Heart right ventricle (tissue), 16 donors: Measurements from ENCODE around the gene PDE3A. TPM values are rescaled to one million over a fixed set of nuclear protein-coding genes. Genes with fewer than 3 reads are reported as not detected.

Experiments used
- ATAC-seq, 8 donors: fragments of 200-7000 bp; cut with Tn5 transposase; one replicate each; pipeline ENCODE4 v1.9.1; 2020; ENCODE audit warnings: mild to moderate bottlenecking in 8 of 8, moderate library complexity in 8 of 8, moderate number of reproducible peaks in 1 of 8
- DNase-seq, 2 donors: peaks; one replicate each; pipeline ENCODE4 v3.0.0-alpha.2; 2020
- H3K27ac ChIP-seq, 10 donors: fragments of 200-600 bp; sonication (generic) in 2 of 10; one replicate each; pipeline versions ENCODE4 v1.5.0 to v1.8.0; 2020 to 2022; ENCODE audit warnings: mild to moderate bottlenecking in 3 of 10
- H3K27me3 ChIP-seq, 7 donors: fragments of 200-600 bp; one replicate each; pipeline ENCODE4 v1.8.0; 2021 to 2022; ENCODE audit warnings: mild to moderate bottlenecking in 2 of 7
- H3K36me3 ChIP-seq, 9 donors: fragments of 200-600 bp; sonication (generic) in 1 of 9; one replicate each; pipeline versions ENCODE4 v1.5.0 to v1.8.0; 2020 to 2022; ENCODE audit warnings: mild to moderate bottlenecking in 2 of 9
- H3K4me1 ChIP-seq, 9 donors: fragments of 200-600 bp; sonication (generic) in 1 of 9; one replicate each; pipeline versions ENCODE4 v1.5.0 to v1.8.0; 2020 to 2022; ENCODE audit warnings: mild to moderate bottlenecking in 4 of 9
- H3K4me3 ChIP-seq, 10 donors: fragments of 200-600 bp; sonication (generic) in 2 of 10; one replicate each; pipeline versions ENCODE4 v1.5.0 to v1.8.0; 2020 to 2022; ENCODE audit warnings: mild to moderate bottlenecking in 7 of 10, moderate library complexity in 2 of 10
- H3K9me3 ChIP-seq, 11 donors: fragments of 200-600 bp in 10 of 11; sonication (generic) in 2 of 11; one replicate each; pipeline versions ENCODE4 v1.5.0 to v1.8.0; 2013 to 2022; ENCODE audit warnings: mild to moderate bottlenecking in 2 of 11, control low read depth in 1 of 11, moderate library complexity in 1 of 11
- CTCF ChIP-seq, 9 donors: fragments of 200-600 bp; sonication (generic) in 2 of 9; IDR thresholded peaks; one replicate each; pipeline versions ENCODE4 v1.5.0 to v1.8.0; 2021 to 2022; ENCODE audit warnings: antibody characterized with exemption in 9 of 9, mild to moderate bottlenecking in 5 of 9, moderate library complexity in 1 of 9
- WGBS, 2 donors: extraction: QIAGEN DNeasy Blood & Tissue Kit; methylation state at CpG; one replicate each; pipeline ENCODE4 v1.1.7; 2013; ENCODE audit warnings: inconsistent platforms in 1 of 2; 5-methylcytosine and 5-hydroxymethylcytosine counted together
- intact Hi-C, 10 donors: fragments of 100-400 bp; cut with DNase I; formaldehyde crosslinking; loops; one replicate each; pipeline versions ENCODE4 v1.11.1 to v1.14.2; 2022
- polyA plus RNA-seq, 2 donors: library from polyadenylated mRNA; stranded (reverse); fragments of 200-250 nt; gene quantifications; one replicate each; pipeline ENCODE4 v1.2.3, GENCODE V29; 2013
- total RNA-seq, 10 donors: library from RNA; stranded (reverse); fragmentation: NEBNext Ultra II Directional in 3 of 10; extraction: Animal tissue kit (Norgen Biotek cat#: 25700) in 3 of 10; gene quantifications; one replicate each; pipeline versions ENCODE4 v1.2.1 to v1.2.4, GENCODE V29; 2021 to 2023
- donor health status: Arrhythmogenic right ventricular cardiomyopathy.
- donor health status: ischemic (EF 13 %, LVEDD 7.1; RV severe dilation, severe dysfunction).
- donor health status: healthy with polysubstance abuse.
- donor health status: DM: no; HTN: yes; CAD: no.
- donor health status: DM: no; HTN: no; CAD: no.
- donor health status: ischemic (EF 25% LVEDD 6.9; RV normal size, moderate dysfunction).
- donor health status: ischemic (EF 25% LVEDD 5.7; RV mildly dilated, moderate dysfunction).
- donor health status: healthy.
- donor health status: DM: yes; HTN: yes; CAD: no.
- donor health status: Ischemic cardiomyopathy.
- donor health status: ischemic (EF 35%, LVEDD 5.7; RV mildly dilated, moderate dysfunction).
- donor health status: nonischemic (EF 11% LVEDD 7.7; RV severe dilation, severe dysfunction).
- donor health status: DM: yes; HTN: yes; CAD: no.
- donor health status: PGD.
- donor health status: ischemic (EF 29% LVEDD 5.4; RV normal size, mild dysfunction).
- donor health status: nonischemic (EF 23%, LVEDD 6.1; RV moderate dilation, normal function).

The PDE3A gene
- total and polyA plus RNA-seq, 12 donors = 18.8 to 362 (median 209) TPM

GRCh38 chr12:20440408-20440807 lies 72.1 kb downstream of the PDE3A start:
- peaks cover 16 to 98% (median 69%) of the 10 kb centered on the region in 9 donors for H3K4me1 ChIP-seq
- no peak overlapping the region for H3K4me3 ChIP-seq
- no peak for DNase-seq
- no peaks in the 10 kb centered on the region for H3K9me3 ChIP-seq
- H3K27ac ChIP-seq = peak overlapping the region; percentile 8 to 91 (median 71)
- peak in 1 of 8 donors; percentile 12 for ATAC-seq
- intact Hi-C loops = no loop called here
- H3K36me3 ChIP-seq = no peaks in the 10 kb centered on the region
- no peaks in the 10 kb centered on the region for H3K27me3 ChIP-seq
- WGBS, 2 donors = 19 to 28% methylated on average over 1 of the region's 1 CpG
- TF ChIP-seq CTCF (IDR thresholded peaks at IDR 0.05) = no peak

- peaks cover 13 to 96% (median 62%) of the 10 kb centered on the region in 9 donors for H3K4me1 ChIP-seq
- no peaks in the 10 kb centered on the region for H3K36me3 ChIP-seq
- 53 to 57% methylated on average over 6 of the region's 6 CpGs for WGBS, 2 donors
- intact Hi-C loops = no loop called here
- ATAC-seq (peak in 4 of 8 donors; percentile 29 to 85 (median 54)), DNase-seq (no peak)
- no peak for TF ChIP-seq CTCF (IDR thresholded peaks at IDR 0.05)
- H3K4me3 ChIP-seq = no peak overlapping the region
- peak overlapping the region in 7 of 10 donors; percentile 56 to 91 (median 83) for H3K27ac ChIP-seq
- H3K27me3 ChIP-seq = no peaks in the 10 kb centered on the region
- no peaks in the 10 kb centered on the region for H3K9me3 ChIP-seq
These were observed 74.0 kb downstream of the PDE3A start for GRCh38 chr12:20442322-20442721.

GRCh38 chr12:20443255-20443654 lies 74.9 kb downstream of the PDE3A start:
- ATAC-seq = no peak
- 68 to 77% methylated on average over 3 of the region's 3 CpGs for WGBS, 2 donors
- TF ChIP-seq CTCF (IDR thresholded peaks at IDR 0.05) = no peak
- intact Hi-C loops = no loop called here
- Histone ChIP-seq H3K4me3 (no peak overlapping the region), H3K4me1 (peaks cover 13 to 90% (median 57%) of the 10 kb centered on the region in 9 donors), H3K27ac (peak overlapping the region in 7 of 10 donors; percentile 59 to 91 (median 84)), H3K9me3 (no peaks in the 10 kb centered on the region), H3K27me3 (no peaks in the 10 kb centered on the region), H3K36me3 (no peaks in the 10 kb centered on the region)
- DNase-seq = no peak

- DNase-seq = no peak
- peaks cover 13 to 86% (median 54%) of the 10 kb centered on the region in 9 donors for H3K4me1 ChIP-seq
- no peak for TF ChIP-seq CTCF (IDR thresholded peaks at IDR 0.05)
- no peaks in the 10 kb centered on the region for H3K36me3 ChIP-seq
- WGBS, 2 donors = 40 to 43% methylated on average over 2 of the region's 2 CpGs
- intact Hi-C loops = no loop called here
- H3K27me3 ChIP-seq = no peaks in the 10 kb centered on the region
- no peak overlapping the region for H3K4me3 ChIP-seq
- H3K9me3 ChIP-seq = no peaks in the 10 kb centered on the region
- peak overlapping the region; percentile 13 to 91 (median 82) for H3K27ac ChIP-seq
- ATAC-seq = no peak
These were observed 75.5 kb downstream of the PDE3A start for GRCh38 chr12:20443792-20444191.
